Activated CD4-positive, alpha-beta T cell treated with anti-CD3 and anti-CD28 coated beads, Interleukin-2, amount 50 U/mL, for 24 hours (primary cell): ENCODE results near the gene PSMF1.
"Not testable (repeated sequence)": the region's sequence is repeated elsewhere in the genome, so short reads cannot be mapped to it uniquely, and the experiment has no call there.

Source experiments
- DNase-seq, 2 donors: peaks; one replicate each; pipeline ENCODE4 v3.0.0-alpha.2; 2020; ENCODE audit warnings: low read depth in 1 of 2, low spot score in 1 of 2

PSMF1 gene

GRCh38 chr20:1122388-1123315 lies 4.2 kb downstream of the PSMF1 start:
- DNase-seq = no peak

GRCh38 chr20:1123666-1124065 lies 5.3 kb downstream of the PSMF1 start:
- no peak for DNase-seq

- no peak for DNase-seq
Observed at GRCh38 chr20:1124421-1124820, 6.0 kb downstream of the PSMF1 start.

GRCh38 chr20:1125277-1125676 lies 6.9 kb downstream of the PSMF1 start:
- no peak for DNase-seq

GRCh38 chr20:1127840-1128239 lies 9.4 kb downstream of the PSMF1 start:
- DNase-seq = no peak

GRCh38 chr20:1130058-1130694 lies 11.8 kb downstream of the PSMF1 start:
- DNase-seq = no peak

GRCh38 chr20:1130847-1131246 lies 12.4 kb downstream of the PSMF1 start:
- no peak for DNase-seq

GRCh38 chr20:1131354-1131753 lies 13.0 kb downstream of the PSMF1 start:
- no peak for DNase-seq

- DNase-seq = no peak
Observed at GRCh38 chr20:1134355-1134754, 16.0 kb downstream of the PSMF1 start.

GRCh38 chr20:1134836-1135235 lies 16.4 kb downstream of the PSMF1 start:
- no peak for DNase-seq

GRCh38 chr20:1137236-1137635 lies 18.8 kb downstream of the PSMF1 start:
- DNase-seq = no peak

- no peak for DNase-seq
Observed at GRCh38 chr20:1144401-1145172, 26.2 kb downstream of the PSMF1 start.

- no peak for DNase-seq
Observed at GRCh38 chr20:1146957-1147356, 28.6 kb downstream of the PSMF1 start.

- DNase-seq = not testable (repeated sequence)
Observed at GRCh38 chr20:1149812-1150211, 31.4 kb downstream of the PSMF1 start.

GRCh38 chr20:1150218-1150617 lies 31.8 kb downstream of the PSMF1 start:
- DNase-seq = no peak

GRCh38 chr20:1150968-1151367 lies 32.6 kb downstream of the PSMF1 start:
- DNase-seq = no peak

GRCh38 chr20:1154226-1154625 lies 35.8 kb downstream of the PSMF1 start:
- DNase-seq = no peak

GRCh38 chr20:1154691-1155090 lies 36.3 kb downstream of the PSMF1 start:
- DNase-seq = no peak

GRCh38 chr20:1155342-1155741 lies 36.9 kb downstream of the PSMF1 start:
- no peak for DNase-seq

- no peak for DNase-seq
Observed at GRCh38 chr20:1160496-1160895, 42.1 kb downstream of the PSMF1 start.

- DNase-seq = no peak
Observed at GRCh38 chr20:1160991-1161390, 42.6 kb downstream of the PSMF1 start.

- DNase-seq = no peak
Observed at GRCh38 chr20:1163105-1163504, 44.7 kb downstream of the PSMF1 start.
